HCT116 (cell line): ENCODE data around the gene ENTPD6. TPM values are rescaled to one million over a fixed set of nuclear protein-coding genes. Genes with fewer than 3 reads are reported as not detected.

Source experiments
- ATAC-seq: fragments of 200-7000 bp; cut with Tn5 transposase; 2 replicates; pipeline ENCODE4 v1.9.1; 2020; ENCODE audit warnings: mild to moderate bottlenecking, moderate library complexity
- BruUV-seq: library from RNA; stranded (reverse); fragments of 400-500 nt; replicated peaks from 2 replicates; lab custom pipeline; 2021; lab: Mats Ljungman, UMichigan
- CTCF ChIA-PET: fragments of 300-600 bp; sonication (Branson Sonifier 250); formaldehyde crosslinking; loops from one replicate; lab custom pipeline; 2021; ENCODE audit warnings: antibody characterized with exemption; lab: Charles Lee
- POLR2A ChIA-PET: fragments of 300-600, 350-600 bp; sonication (Branson Sonifier 250); formaldehyde crosslinking; loops from one replicate; lab custom pipeline; 2021; ENCODE audit warnings: antibody characterized with exemption; lab: Charles Lee
- RAD21 ChIA-PET, 2 experiments: fragments of 300-600 bp; sonication (Branson Sonifier 250); formaldehyde crosslinking; loops; one replicate each; lab custom pipeline; 2023; ENCODE audit warnings: low total read pairs in 2 of 2; ENCODE audit not compliant: uncharacterized antibody in 2 of 2, unreplicated experiment in 2 of 2, low non-redundant PET in 1 of 2; lab: Charles Lee
- DNase-seq: peaks from one replicate; pipeline ENCODE4 v3.0.0-alpha.2; 2010; ENCODE audit warnings: low read depth, low spot score
- H2AFZ ChIP-seq: fragments of 200-600 bp; shearing (Covaris generic), sonication (generic); 2 replicates; pipeline ENCODE4 v1.6.1; 2017; ENCODE audit warnings: low read depth, mixed run types, mixed read lengths, antibody characterized with exemption, low read length; ENCODE audit not compliant: poor library complexity, severe bottlenecking
- H3K27ac ChIP-seq: 2 replicates; pipeline ENCODE4 v1.5.1; 2012; ENCODE audit warnings: low read depth, low read length
- H3K27me3 ChIP-seq: fragments of 200-600 bp; sonication (generic); 2 replicates; pipeline ENCODE4 v1.6.1; 2016; ENCODE audit warnings: mixed run types, low read length, mixed read lengths; ENCODE audit not compliant: insufficient read depth
- H3K36me3 ChIP-seq, 2 experiments: fragments of 200-500 bp in 1 of 2; fragments of 200-600 bp in 1 of 2; sonication (Bioruptor generic) in 1 of 2; sonication (generic) in 1 of 2; 2 replicates each; pipeline versions ENCODE4 v1.5.1 to v1.6.1; 2014 to 2016; ENCODE audit warnings: low read length in 2 of 2, inconsistent platforms in 1 of 2, mixed read lengths in 1 of 2, mixed run types in 1 of 2; ENCODE audit not compliant: insufficient read depth in 2 of 2, control insufficient read depth in 1 of 2
- H3K4me1 ChIP-seq, 2 experiments: fragments of 200-600 bp in 1 of 2; sonication (generic) in 1 of 2; 2 replicates each; pipeline versions ENCODE4 v1.5.1 to v1.6.1; 2012 to 2017; ENCODE audit warnings: low read length in 2 of 2, inconsistent platforms in 1 of 2, mild to moderate bottlenecking in 1 of 2, mixed read lengths in 1 of 2, mixed run types in 1 of 2, moderate library complexity in 1 of 2; ENCODE audit not compliant: insufficient read depth in 2 of 2, control insufficient read depth in 1 of 2
- H3K4me2 ChIP-seq: fragments of 200-600 bp; sonication (generic); 2 replicates; pipeline ENCODE4 v1.6.1; 2017; ENCODE audit warnings: mixed run types, low read length, mixed read lengths
- H3K4me3 ChIP-seq, 2 experiments: fragments of 200-600 bp in 1 of 2; sonication (generic) in 1 of 2; replicated peaks in 1 of 2; 2 replicates each; pipeline ENCODE4 v1.5.1; 2011 to 2016; ENCODE audit warnings: low read length in 2 of 2, control low read depth in 1 of 2, low read depth in 1 of 2, mild to moderate bottlenecking in 1 of 2, mixed read lengths in 1 of 2, mixed run types in 1 of 2
- H3K79me2 ChIP-seq: fragments of 200-600 bp; sonication (generic); 2 replicates; pipeline ENCODE4 v1.6.1; 2017; ENCODE audit warnings: mild to moderate bottlenecking, mixed run types, low read length, moderate library complexity, mixed read lengths; ENCODE audit not compliant: insufficient read depth
- H3K9ac ChIP-seq: fragments of 200-600 bp; sonication (generic); 2 replicates; pipeline ENCODE4 v1.6.1; 2016; ENCODE audit warnings: low read length, mixed read lengths
- H3K9me2 ChIP-seq: fragments of 200-600 bp; sonication (generic), shearing (Covaris generic); 2 replicates; pipeline ENCODE4 v1.6.1; 2017; ENCODE audit warnings: mixed run types, mild to moderate bottlenecking, moderate library complexity; ENCODE audit not compliant: insufficient read depth
- H3K9me3 ChIP-seq, 2 experiments: fragments of 200-500 bp in 1 of 2; fragments of 200-600 bp in 1 of 2; sonication (Bioruptor generic) in 1 of 2; sonication (generic) in 1 of 2; 2 replicates each; pipeline ENCODE4 v1.6.1; 2014 to 2017; ENCODE audit warnings: low read length in 2 of 2, mixed read lengths in 2 of 2, inconsistent platforms in 1 of 2, low read depth in 1 of 2, mild to moderate bottlenecking in 1 of 2, mixed run types in 1 of 2, moderate library complexity in 1 of 2; ENCODE audit not compliant: control insufficient read depth in 1 of 2, insufficient read depth in 1 of 2
- H4K20me1 ChIP-seq: fragments of 200-600 bp; sonication (generic), shearing (Covaris generic); 2 replicates; pipeline ENCODE4 v1.6.1; 2017; ENCODE audit warnings: mixed run types, mild to moderate bottlenecking, moderate library complexity; ENCODE audit not compliant: insufficient read depth
- CBX3 ChIP-seq: IDR thresholded peaks from 2 replicates; pipeline ENCODE4 v1.6.1; 2012; ENCODE audit warnings: low read depth
- CEBPB ChIP-seq: IDR thresholded peaks from 2 replicates; pipeline ENCODE4 v1.6.1; 2012; ENCODE audit warnings: low read depth
- EZH2 ChIP-seq: fragments of 200-600 bp; sonication (generic); IDR thresholded peaks from 2 replicates; pipeline ENCODE4 v1.6.1; 2017; ENCODE audit warnings: antibody characterized with exemption, mixed run types
- POLR2A ChIP-seq: IDR thresholded peaks from 2 replicates; pipeline ENCODE4 v1.7.0; 2011; ENCODE audit warnings: borderline replicate concordance; ENCODE audit not compliant: insufficient read depth, insufficient read length; ENCODE audit errors: extremely low read depth
- RAD21 ChIP-seq: IDR thresholded peaks from 2 replicates; pipeline ENCODE4 v1.6.1; 2012; ENCODE audit warnings: low read depth, mild to moderate bottlenecking
- REST ChIP-seq: IDR thresholded peaks from 2 replicates; pipeline ENCODE4 v1.6.1; 2012; ENCODE audit warnings: low read depth
- SP1 ChIP-seq: IDR thresholded peaks from 2 replicates; pipeline ENCODE4 v1.6.1; 2012; ENCODE audit warnings: low read depth
- intact Hi-C: fragments of 100-400 bp; cut with micrococcal nuclease; formaldehyde crosslinking; loops from 2 replicates; pipeline ENCODE4 v1.10.0; 2022
- total RNA-seq: library from RNA; stranded (reverse); gene quantifications from one replicate; pipeline ENCODE4 v1.2.1, GENCODE V29; 2021; ENCODE audit not compliant: unreplicated experiment

Gene ENTPD6
- total RNA-seq, 1 experiment from 2014 or later: 89.2 TPM

GRCh38 chr20:25216199-25216945, 20.9 kb downstream of the ENTPD6 start:
- DNase-seq (no peak), ATAC-seq (no peak)
- no peak overlapping the region for H3K4me3 ChIP-seq
- H3K4me1 ChIP-seq: no peaks in the 10 kb centered on the region
- ChIA-PET POLR2A (no interaction called here), CTCF (no interaction called here), RAD21 (no interaction called here)
- H3K4me2 ChIP-seq: no peak overlapping the region
- H3K36me3 ChIP-seq: peaks cover 14 to 18% of the 10 kb centered on the region in 2 experiments
- no peaks in the 10 kb centered on the region for H3K79me2 ChIP-seq
- H2AFZ ChIP-seq: no peak overlapping the region
- no peaks in the 10 kb centered on the region for H3K9me2 ChIP-seq
- H4K20me1 ChIP-seq: no peaks in the 10 kb centered on the region
- H3K9me3 ChIP-seq: no peaks in the 10 kb centered on the region
- H3K27ac ChIP-seq: no peak overlapping the region
- H3K27me3 ChIP-seq: no peaks in the 10 kb centered on the region
- intact Hi-C loops: no loop called here
- no peak for TF ChIP-seq POLR2A
- no peak for TF ChIP-seq EZH2
- TF ChIP-seq CBX3: no peak
- TF ChIP-seq SP1: no peak
- TF ChIP-seq REST: no peak
- no peak for TF ChIP-seq RAD21
- TF ChIP-seq CEBPB: no peak
- TF ChIP-seq, all 23 proteins: peak for 0
- no peak overlapping the region for H3K9ac ChIP-seq
- BruUV-seq: no TSS peak
